ENCODE data around the gene DEPDC4. TPM values are rescaled to one million over a fixed set of nuclear protein-coding genes. Genes with fewer than 3 reads are reported as not detected.
A peak's percentile ranks its signal among the peaks of the same experiment; 100 is the strongest.

DEPDC4 gene
- total and polyA plus RNA-seq, 2 of the 13 experiments (the other 11 are each of a cell fraction or from before 2014, with no cell fraction given) = 2.2 to 5.7 TPM

DNA sequence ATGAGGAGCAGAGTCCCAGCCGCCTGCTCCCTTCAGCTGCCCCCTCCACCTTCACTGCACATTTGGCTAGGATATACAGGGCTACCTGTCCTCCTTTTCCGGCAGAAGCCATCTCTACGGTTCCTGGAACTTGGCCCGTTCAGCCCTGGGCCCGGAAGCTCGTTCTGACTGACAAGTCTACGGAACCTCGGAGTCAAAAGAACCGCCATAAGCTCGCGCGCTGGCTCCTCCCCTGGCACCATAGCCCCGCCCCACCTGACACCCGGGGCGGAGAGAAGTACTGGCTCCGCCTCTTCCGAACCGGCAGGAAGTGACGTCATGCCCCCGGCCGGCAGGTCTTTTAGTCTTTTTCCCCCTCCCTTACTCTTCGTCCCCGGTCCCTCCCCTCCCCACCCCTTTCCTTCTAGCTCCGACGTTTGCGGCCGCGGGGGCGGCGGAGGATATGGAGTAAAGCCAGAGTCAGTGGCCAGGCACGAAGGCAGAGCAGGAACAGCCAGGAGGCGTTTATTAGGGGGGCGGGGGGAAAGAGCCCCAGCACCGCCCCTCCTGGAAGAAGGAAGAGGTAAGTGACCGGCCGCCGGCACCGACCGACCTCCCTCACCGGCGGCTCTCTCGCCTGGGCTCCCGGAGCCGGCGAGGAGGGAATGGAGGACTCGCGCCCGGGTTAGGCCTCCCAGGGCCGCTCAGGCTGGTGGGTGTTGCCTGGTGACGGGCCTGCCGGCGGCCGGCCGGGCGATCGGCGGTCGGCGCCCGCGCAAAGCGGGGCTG, at the start of gene DEPDC4, which contains the start of gene SCYL2 (continued):
- TF ChIP-seq, protein P1, sequence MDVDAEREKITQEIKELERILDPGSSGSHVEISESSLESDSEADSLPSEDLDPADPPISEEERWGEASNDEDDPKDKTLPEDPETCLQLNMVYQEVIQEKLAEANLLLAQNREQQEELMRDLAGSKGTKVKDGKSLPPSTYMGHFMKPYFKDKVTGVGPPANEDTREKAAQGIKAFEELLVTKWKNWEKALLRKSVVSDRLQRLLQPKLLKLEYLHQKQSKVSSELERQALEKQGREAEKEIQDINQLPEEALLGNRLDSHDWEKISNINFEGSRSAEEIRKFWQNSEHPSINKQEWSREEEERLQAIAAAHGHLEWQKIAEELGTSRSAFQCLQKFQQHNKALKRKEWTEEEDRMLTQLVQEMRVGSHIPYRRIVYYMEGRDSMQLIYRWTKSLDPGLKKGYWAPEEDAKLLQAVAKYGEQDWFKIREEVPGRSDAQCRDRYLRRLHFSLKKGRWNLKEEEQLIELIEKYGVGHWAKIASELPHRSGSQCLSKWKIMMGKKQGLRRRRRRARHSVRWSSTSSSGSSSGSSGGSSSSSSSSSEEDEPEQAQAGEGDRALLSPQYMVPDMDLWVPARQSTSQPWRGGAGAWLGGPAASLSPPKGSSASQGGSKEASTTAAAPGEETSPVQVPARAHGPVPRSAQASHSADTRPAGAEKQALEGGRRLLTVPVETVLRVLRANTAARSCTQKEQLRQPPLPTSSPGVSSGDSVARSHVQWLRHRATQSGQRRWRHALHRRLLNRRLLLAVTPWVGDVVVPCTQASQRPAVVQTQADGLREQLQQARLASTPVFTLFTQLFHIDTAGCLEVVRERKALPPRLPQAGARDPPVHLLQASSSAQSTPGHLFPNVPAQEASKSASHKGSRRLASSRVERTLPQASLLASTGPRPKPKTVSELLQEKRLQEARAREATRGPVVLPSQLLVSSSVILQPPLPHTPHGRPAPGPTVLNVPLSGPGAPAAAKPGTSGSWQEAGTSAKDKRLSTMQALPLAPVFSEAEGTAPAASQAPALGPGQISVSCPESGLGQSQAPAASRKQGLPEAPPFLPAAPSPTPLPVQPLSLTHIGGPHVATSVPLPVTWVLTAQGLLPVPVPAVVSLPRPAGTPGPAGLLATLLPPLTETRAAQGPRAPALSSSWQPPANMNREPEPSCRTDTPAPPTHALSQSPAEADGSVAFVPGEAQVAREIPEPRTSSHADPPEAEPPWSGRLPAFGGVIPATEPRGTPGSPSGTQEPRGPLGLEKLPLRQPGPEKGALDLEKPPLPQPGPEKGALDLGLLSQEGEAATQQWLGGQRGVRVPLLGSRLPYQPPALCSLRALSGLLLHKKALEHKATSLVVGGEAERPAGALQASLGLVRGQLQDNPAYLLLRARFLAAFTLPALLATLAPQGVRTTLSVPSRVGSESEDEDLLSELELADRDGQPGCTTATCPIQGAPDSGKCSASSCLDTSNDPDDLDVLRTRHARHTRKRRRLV (CRISPR knock-in tag; IDR thresholded peaks at IDR 0.05) = peak; percentile 65; the same call in 1 of the 2 replicates
- TF ChIP-seq SNAI1 (CRISPR knock-in tag; IDR thresholded peaks at IDR 0.05; ENCODE audit: borderline replicate concordance) = no peak
- TF ChIP-seq, protein P2, sequence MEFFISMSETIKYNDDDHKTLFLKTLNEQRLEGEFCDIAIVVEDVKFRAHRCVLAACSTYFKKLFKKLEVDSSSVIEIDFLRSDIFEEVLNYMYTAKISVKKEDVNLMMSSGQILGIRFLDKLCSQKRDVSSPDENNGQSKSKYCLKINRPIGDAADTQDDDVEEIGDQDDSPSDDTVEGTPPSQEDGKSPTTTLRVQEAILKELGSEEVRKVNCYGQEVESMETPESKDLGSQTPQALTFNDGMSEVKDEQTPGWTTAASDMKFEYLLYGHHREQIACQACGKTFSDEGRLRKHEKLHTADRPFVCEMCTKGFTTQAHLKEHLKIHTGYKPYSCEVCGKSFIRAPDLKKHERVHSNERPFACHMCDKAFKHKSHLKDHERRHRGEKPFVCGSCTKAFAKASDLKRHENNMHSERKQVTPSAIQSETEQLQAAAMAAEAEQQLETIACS (CRISPR knock-in tag; IDR thresholded peaks at IDR 0.05) = no peak
- no peak for TF ChIP-seq ZNF121 (CRISPR knock-in tag; IDR thresholded peaks at IDR 0.05)
- TF ChIP-seq ZNF737 (CRISPR knock-in tag; IDR thresholded peaks at IDR 0.05; ENCODE audit: borderline replicate concordance) = no peak
- peak; percentile 69 for TF ChIP-seq HDAC1 (CRISPR knock-in tag; IDR thresholded peaks at IDR 0.05)
- no peak for TF ChIP-seq MAF1 (CRISPR knock-in tag; IDR thresholded peaks at IDR 0.05; ENCODE audit: borderline replicate concordance)
- TF ChIP-seq, protein P3, sequence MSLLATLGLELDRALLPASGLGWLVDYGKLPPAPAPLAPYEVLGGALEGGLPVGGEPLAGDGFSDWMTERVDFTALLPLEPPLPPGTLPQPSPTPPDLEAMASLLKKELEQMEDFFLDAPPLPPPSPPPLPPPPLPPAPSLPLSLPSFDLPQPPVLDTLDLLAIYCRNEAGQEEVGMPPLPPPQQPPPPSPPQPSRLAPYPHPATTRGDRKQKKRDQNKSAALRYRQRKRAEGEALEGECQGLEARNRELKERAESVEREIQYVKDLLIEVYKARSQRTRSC (CRISPR knock-in tag; IDR thresholded peaks at IDR 0.05; ENCODE audit: low read depth) = 0 out of 2 replicates have a peak, but pooled peaks have one; percentile 34
- TF ChIP-seq ZNF350 (CRISPR knock-in tag; IDR thresholded peaks at IDR 0.05; ENCODE audit: borderline replicate concordance, low read depth) = peak; percentile 39; the same call in 1 of the 2 replicates
- TF ChIP-seq HNF4A (CRISPR knock-in tag; IDR thresholded peaks at IDR 0.05) = 0 out of 2 replicates have a peak, but pooled peaks have one; percentile 10
- TF ChIP-seq, protein P4, sequence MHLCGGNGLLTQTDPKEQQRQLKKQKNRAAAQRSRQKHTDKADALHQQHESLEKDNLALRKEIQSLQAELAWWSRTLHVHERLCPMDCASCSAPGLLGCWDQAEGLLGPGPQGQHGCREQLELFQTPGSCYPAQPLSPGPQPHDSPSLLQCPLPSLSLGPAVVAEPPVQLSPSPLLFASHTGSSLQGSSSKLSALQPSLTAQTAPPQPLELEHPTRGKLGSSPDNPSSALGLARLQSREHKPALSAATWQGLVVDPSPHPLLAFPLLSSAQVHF (CRISPR knock-in tag; IDR thresholded peaks at IDR 0.05) = 0 out of 2 replicates have a peak, but pooled peaks have one; percentile 38
- no peak for TF ChIP-seq ZNF644 (CRISPR knock-in tag; IDR thresholded peaks at IDR 0.05; ENCODE audit: low read depth)
- peak; percentile 98 for TF ChIP-seq HNRNPLL (IDR thresholded peaks at IDR 0.05; ENCODE audit: low read depth, low read length, poor library complexity, severe bottlenecking)
- TF ChIP-seq NAIF1 (CRISPR knock-in tag; IDR thresholded peaks at IDR 0.05; ENCODE audit: borderline replicate concordance) = 0 out of 2 replicates have a peak, but pooled peaks have one; percentile 60
- TF ChIP-seq NFRKB (IDR thresholded peaks at IDR 0.05) = no peak
